HUES6 (cell line): ENCODE results near the gene SLC10A7.

Experiments
- H3K27ac ChIP-seq: 2 replicates; pipeline ENCODE4 v1.7.0; 2013; ENCODE audit warnings: low read depth, mild to moderate bottlenecking, low read length, inconsistent platforms
- H3K27me3 ChIP-seq: 2 replicates; pipeline ENCODE4 v1.6.1; 2013; ENCODE audit warnings: low read length; ENCODE audit not compliant: control insufficient read depth, insufficient read depth
- H3K36me3 ChIP-seq: 2 replicates; pipeline ENCODE4 v1.6.1; 2013; ENCODE audit warnings: low read length; ENCODE audit not compliant: control insufficient read depth, insufficient read depth
- H3K4me1 ChIP-seq: 2 replicates; pipeline ENCODE4 v1.6.1; 2013; ENCODE audit warnings: low read length; ENCODE audit not compliant: control insufficient read depth, insufficient read depth
- H3K4me3 ChIP-seq: 2 replicates; pipeline ENCODE4 v1.5.1; 2013; ENCODE audit warnings: low read depth, low read length
- H3K9ac ChIP-seq: one replicate; pipeline ENCODE4 v1.6.1; 2013; ENCODE audit warnings: mild to moderate bottlenecking, low read length
- H3K9me3 ChIP-seq: 2 replicates; pipeline ENCODE4 v1.6.1; 2013; ENCODE audit warnings: low read depth, low read length; ENCODE audit not compliant: control insufficient read depth, insufficient read depth

The SLC10A7 gene

DNA sequence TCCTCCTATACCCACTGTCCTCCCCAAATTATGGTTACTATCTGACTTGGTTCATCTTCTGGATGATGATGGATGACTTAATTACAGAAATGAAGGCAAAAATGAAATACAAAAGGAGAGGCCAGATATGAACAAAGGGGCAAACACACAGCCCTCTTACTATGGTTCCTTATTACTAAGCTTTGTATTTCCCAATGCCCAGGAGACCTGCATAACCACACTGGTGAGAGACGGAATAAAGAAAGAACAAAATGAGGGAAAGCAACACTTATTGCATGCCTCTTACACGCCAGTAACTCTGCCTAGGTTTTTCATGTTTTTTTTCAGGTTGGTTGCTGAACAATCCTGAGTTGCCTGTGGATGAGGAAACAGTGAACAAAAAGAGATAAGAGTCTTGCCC, 120.5 kb downstream of the SLC10A7 start:
- Histone ChIP-seq H3K36me3 (no peaks in the 10 kb centered on the region), H3K27ac (no peak overlapping the region), H3K9ac (no peak overlapping the region), H3K4me1 (no peaks in the 10 kb centered on the region), H3K4me3 (no peak overlapping the region), H3K27me3 (no peaks in the 10 kb centered on the region), H3K9me3 (no peaks in the 10 kb centered on the region)

DNA sequence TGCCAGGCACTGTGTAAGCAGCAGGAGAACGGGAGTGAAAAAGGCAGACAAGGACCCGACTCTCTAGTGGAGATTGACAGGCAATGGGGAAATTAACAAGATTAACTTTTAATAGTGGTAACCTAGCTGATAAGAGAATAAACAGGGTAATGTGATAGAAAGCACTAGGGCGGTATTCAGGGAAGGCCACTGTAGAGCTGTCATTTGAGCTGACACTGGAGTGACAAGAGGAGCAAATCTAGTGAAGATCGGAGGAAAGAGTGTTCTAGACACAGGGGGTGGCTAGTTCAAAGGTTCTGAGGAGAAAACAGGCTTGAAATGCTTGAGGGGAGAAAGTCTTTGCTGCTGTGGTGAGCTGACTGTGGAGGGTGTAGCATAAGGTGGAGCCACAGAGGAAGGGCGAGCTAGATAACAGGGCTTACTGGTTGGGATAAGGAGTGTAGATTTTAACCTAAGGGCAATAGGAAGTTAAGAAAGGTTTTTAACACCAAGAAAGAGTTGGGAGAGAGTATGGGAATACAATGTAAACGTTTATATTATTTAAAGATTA, 122.8 kb downstream of the SLC10A7 start:
- no peak overlapping the region for H3K4me3 ChIP-seq
- no peak overlapping the region for H3K9ac ChIP-seq
- H3K27ac ChIP-seq: no peak overlapping the region
- no peaks in the 10 kb centered on the region for H3K4me1 ChIP-seq
- no peaks in the 10 kb centered on the region for H3K36me3 ChIP-seq
- H3K27me3 ChIP-seq: no peaks in the 10 kb centered on the region
- H3K9me3 ChIP-seq: no peaks in the 10 kb centered on the region

DNA sequence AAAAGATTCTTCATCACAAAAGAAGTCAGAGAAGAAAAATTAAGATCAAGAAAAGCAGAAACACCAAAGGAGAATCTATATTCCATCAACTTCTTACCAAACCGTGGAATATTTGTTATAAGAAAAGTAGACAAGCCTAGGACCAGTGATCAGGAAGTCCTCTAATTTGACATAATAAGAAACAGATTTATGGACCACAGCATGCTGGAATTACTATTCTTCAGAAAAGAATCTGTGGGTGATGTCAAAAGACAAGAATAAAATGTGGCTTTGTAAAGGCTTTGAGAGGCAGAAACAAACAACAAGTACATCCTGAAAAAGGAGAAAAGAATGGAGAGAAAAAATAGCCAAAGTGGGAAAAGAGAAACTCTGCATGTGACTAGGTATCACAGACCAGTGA, 123.3 kb downstream of the SLC10A7 start:
- H3K9ac ChIP-seq: no peak overlapping the region
- no peaks in the 10 kb centered on the region for H3K4me1 ChIP-seq
- no peaks in the 10 kb centered on the region for H3K36me3 ChIP-seq
- no peak overlapping the region for H3K27ac ChIP-seq
- no peaks in the 10 kb centered on the region for H3K27me3 ChIP-seq
- no peak overlapping the region for H3K4me3 ChIP-seq
- no peaks in the 10 kb centered on the region for H3K9me3 ChIP-seq

DNA sequence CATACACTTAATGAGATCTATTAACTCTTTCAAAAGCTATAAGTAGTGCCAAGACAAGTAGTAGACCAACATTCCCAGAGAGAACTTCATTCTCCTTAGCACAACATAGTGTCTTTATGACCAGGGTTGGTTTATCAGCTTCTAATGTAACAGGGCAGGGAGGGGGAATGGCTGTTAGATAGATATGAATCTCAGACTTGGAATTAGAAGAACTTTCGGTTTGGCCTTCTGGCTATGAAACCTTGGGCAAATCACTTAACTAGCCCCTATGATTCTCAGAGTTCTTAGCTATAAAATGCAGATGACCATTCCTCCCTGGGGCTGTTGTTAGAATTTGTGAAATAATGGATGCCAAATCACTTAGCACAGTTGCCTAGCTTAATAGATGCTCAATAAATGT, 132.2 kb downstream of the SLC10A7 start:
- Histone ChIP-seq H3K4me3 (no peak overlapping the region), H3K27me3 (no peaks in the 10 kb centered on the region), H3K9ac (no peak overlapping the region), H3K27ac (no peak overlapping the region), H3K9me3 (no peaks in the 10 kb centered on the region), H3K36me3 (no peaks in the 10 kb centered on the region), H3K4me1 (no peaks in the 10 kb centered on the region)

- peaks cover 9% of the 10 kb centered on the region for H3K4me1 ChIP-seq
- no peak overlapping the region for H3K9ac ChIP-seq
- H3K27me3 ChIP-seq: no peaks in the 10 kb centered on the region
- H3K9me3 ChIP-seq: no peaks in the 10 kb centered on the region
- no peak overlapping the region for H3K4me3 ChIP-seq
- no peaks in the 10 kb centered on the region for H3K36me3 ChIP-seq
- no peak overlapping the region for H3K27ac ChIP-seq
Measured at GRCh38 chr4:146382194-146382593, 139.5 kb downstream of the SLC10A7 start.

DNA sequence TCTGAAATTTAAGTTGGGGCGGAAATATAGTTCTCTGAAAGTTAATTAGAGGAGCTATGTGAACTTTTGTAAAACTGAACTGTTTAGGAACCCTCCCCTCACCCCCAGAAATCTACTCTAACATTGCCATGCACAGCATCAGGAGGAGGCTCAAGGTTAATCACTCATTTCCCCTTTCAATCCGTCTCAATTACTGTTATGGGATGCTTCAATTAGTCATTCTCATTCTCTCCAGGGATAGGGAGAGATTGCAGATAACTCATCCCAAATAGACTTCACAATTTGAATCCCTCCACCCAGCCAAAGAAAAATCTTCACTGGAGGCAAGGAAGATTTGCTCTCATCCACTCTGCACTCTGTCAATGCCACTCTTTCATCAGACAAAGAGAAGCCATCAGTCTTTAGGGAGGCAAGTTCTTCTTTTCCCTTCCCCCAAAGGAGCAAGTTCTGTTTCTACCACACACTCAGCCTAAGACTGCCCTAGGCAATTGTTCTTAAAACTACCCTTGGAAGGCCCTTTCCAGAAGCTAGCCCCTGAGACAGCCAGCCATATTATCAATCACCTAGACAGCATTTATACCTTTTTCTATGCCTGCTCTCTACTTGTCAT, 140.4 kb downstream of the SLC10A7 start:
- H3K36me3 ChIP-seq: no peaks in the 10 kb centered on the region
- H3K9me3 ChIP-seq: 0 out of 2 replicates have a peak, but pooled peaks cover 3% of the 10 kb centered on the region
- H3K4me3 ChIP-seq: no peak overlapping the region
- H3K27ac ChIP-seq: no peak overlapping the region
- H3K27me3 ChIP-seq: no peaks in the 10 kb centered on the region
- H3K9ac ChIP-seq: no peak overlapping the region
- H3K4me1 ChIP-seq: peaks cover 9% of the 10 kb centered on the region

GRCh38 chr4:146379744-146380143, 142.0 kb downstream of the SLC10A7 start:
- H3K4me3 ChIP-seq: no peak overlapping the region

GRCh38 chr4:146371812-146372211, 149.9 kb downstream of the SLC10A7 start:
- Histone ChIP-seq H3K27ac (no peak overlapping the region), H3K9me3 (0 out of 2 replicates have a peak, but pooled peaks cover 3% of the 10 kb centered on the region), H3K4me1 (no peaks in the 10 kb centered on the region; the same call in 1 of the 2 replicates), H3K4me3 (no peak overlapping the region), H3K9ac (no peak overlapping the region), H3K27me3 (no peaks in the 10 kb centered on the region), H3K36me3 (no peaks in the 10 kb centered on the region)

More at GRCh38 chr4:146379744-146380143, 142.0 kb downstream of the SLC10A7 start:
- Histone ChIP-seq H3K36me3 (no peaks in the 10 kb centered on the region), H3K27ac (no peak overlapping the region), H3K4me1 (peaks cover 9% of the 10 kb centered on the region), H3K9ac (no peak overlapping the region), H3K9me3 (0 out of 2 replicates have a peak, but pooled peaks cover 3% of the 10 kb centered on the region), H3K27me3 (no peaks in the 10 kb centered on the region)

DNA sequence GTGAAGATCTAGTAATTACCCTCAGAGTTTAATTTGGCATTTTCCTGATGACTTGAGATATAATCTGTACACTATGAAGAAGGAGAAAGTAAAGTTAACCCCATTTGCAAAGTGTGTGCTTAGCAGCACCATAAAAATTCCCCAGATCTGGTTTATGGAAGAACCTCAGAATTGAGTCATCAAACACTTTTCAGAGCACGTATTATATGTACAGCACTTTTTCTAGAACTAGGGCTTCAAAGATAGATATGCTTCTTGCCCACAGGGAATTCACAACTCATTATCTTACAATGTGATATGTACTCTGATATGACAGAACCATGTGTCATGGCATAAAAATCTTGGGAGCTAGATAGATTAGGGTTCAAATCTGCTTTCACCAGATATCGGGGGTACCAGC, 150.9 kb downstream of the SLC10A7 start:
- H3K4me1 ChIP-seq: no peaks in the 10 kb centered on the region; the same call in 1 of the 2 replicates
- H3K9me3 ChIP-seq: 0 out of 2 replicates have a peak, but pooled peaks cover 6% of the 10 kb centered on the region
- no peak overlapping the region for H3K9ac ChIP-seq
- H3K27ac ChIP-seq: no peak overlapping the region
- H3K4me3 ChIP-seq: no peak overlapping the region
- H3K27me3 ChIP-seq: no peaks in the 10 kb centered on the region
- H3K36me3 ChIP-seq: no peaks in the 10 kb centered on the region

DNA sequence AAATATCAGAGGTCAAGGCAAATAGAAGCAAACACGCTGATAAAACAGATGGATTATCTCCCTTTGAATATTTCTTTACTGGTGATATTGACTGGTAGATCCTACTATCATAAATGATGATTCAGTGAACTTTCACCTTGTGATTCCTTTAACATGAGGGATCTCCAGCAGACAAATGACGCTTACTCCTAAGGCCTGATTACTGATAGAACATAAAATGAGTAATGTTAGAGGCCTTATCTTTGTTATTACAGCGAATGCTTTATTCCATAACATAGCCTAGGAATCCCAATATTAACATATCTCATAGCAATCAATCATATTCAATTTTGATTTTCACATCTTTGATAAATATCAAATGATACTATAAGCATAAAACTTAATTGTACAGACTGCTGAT, 152.3 kb downstream of the SLC10A7 start:
- Histone ChIP-seq H3K4me3 (no peak overlapping the region), H3K27ac (no peak overlapping the region), H3K27me3 (no peaks in the 10 kb centered on the region), H3K9me3 (peaks cover 10% of the 10 kb centered on the region; the same call in 1 of the 2 replicates), H3K4me1 (no peaks in the 10 kb centered on the region; the same call in 1 of the 2 replicates), H3K9ac (no peak overlapping the region), H3K36me3 (no peaks in the 10 kb centered on the region)

DNA sequence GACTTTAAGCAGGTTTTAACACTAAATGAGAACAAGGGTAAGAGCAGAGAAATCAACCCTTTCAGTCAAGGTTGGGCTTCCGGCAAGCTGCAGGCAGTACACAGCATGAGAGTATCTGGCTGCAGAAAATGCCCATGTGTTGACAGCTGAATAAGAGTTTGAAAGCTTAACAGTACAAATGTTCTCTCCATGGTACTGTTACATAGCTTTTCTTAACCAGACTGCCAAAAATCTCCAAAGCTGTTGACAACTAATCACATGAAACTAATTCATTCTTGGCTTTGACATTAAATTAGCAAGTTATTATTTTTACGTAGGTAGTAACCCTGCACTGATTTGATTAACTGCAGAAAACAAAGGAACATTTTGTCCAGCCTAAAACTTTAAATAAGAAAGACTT, 153.5 kb downstream of the SLC10A7 start:
- Histone ChIP-seq H3K27ac (no peak overlapping the region), H3K4me1 (no peaks in the 10 kb centered on the region; the same call in 1 of the 2 replicates), H3K27me3 (no peaks in the 10 kb centered on the region), H3K36me3 (no peaks in the 10 kb centered on the region), H3K9me3 (peaks cover 10% of the 10 kb centered on the region; the same call in 1 of the 2 replicates), H3K4me3 (no peak overlapping the region), H3K9ac (no peak overlapping the region)
